GM12878 (cell line): ENCODE results near the gene RALB. TPM values are rescaled to one million over a fixed set of nuclear protein-coding genes. Genes with fewer than 3 reads are reported as not detected.
A peak's percentile ranks its signal among the peaks of the same experiment; 100 is the strongest.

Experiments used
- ATAC-seq: fragments of 200-7000 bp; cut with Tn5 transposase; 3 replicates; pipeline ENCODE4 v1.9.1; 2020; ENCODE audit warnings: mild to moderate bottlenecking, moderate library complexity
- BruUV-seq: library from RNA; stranded (reverse); fragments of 400-500 nt; replicated peaks from 2 replicates; lab custom pipeline; 2021; lab: Mats Ljungman, UMichigan
- CTCF ChIA-PET: fragments of 300-600 bp; sonication (Branson Sonifier 250); formaldehyde crosslinking; extraction: SDS; loops from one replicate; lab custom pipeline; 2021; ENCODE audit warnings: inconsistent platforms; lab: Yijun Ruan, JAX
- POLR2A ChIA-PET: fragments of 350-600 bp; formaldehyde crosslinking; extraction: SDS; loops from one replicate; lab custom pipeline; 2021; ENCODE audit warnings: inconsistent platforms; lab: Charles Lee
- RAD21 ChIA-PET: fragments of 300-600 bp; sonication (Branson Sonifier 250); formaldehyde crosslinking; loops from one replicate; lab custom pipeline; 2023; ENCODE audit warnings: antibody characterized with exemption; ENCODE audit not compliant: unreplicated experiment; lab: Charles Lee
- SMC1A ChIA-PET: fragments of 300-600 bp; sonication (Branson Sonifier 250); formaldehyde crosslinking; loops from one replicate; lab custom pipeline; 2023; ENCODE audit not compliant: unreplicated experiment, uncharacterized antibody; lab: Charles Lee
- DNase-seq: peaks from one replicate; pipeline ENCODE4 v3.0.0-alpha.2; 2011; ENCODE audit warnings: low read depth, low spot score
- FAIRE-seq: peaks from 3 replicates; lab custom pipeline; 2011; peaks lifted over from hg19 to GRCh38; lab: Jason Lieb, UNC
- H2AFZ ChIP-seq: 2 replicates; pipeline ENCODE4 v1.6.0; 2011; ENCODE audit warnings: low read depth, low read length, control low read depth; ENCODE audit not compliant: control insufficient read depth
- H3K27ac ChIP-seq: 2 replicates; pipeline ENCODE4 v1.5.1; 2011; ENCODE audit warnings: control low read depth; ENCODE audit not compliant: control insufficient read depth, insufficient read depth
- H3K27me3 ChIP-seq, 2 experiments: replicated peaks in 1 of 2; 2 replicates each; pipeline versions ENCODE4 v1.6.0 to v1.6.1; 2011; ENCODE audit warnings: low read length in 1 of 2; ENCODE audit not compliant: control insufficient read depth in 2 of 2, insufficient read depth in 2 of 2
- H3K36me3 ChIP-seq, 2 experiments: 2 replicates each; pipeline ENCODE4 v1.5.1; 2011; ENCODE audit warnings: low read length in 1 of 2; ENCODE audit not compliant: control insufficient read depth in 2 of 2, insufficient read depth in 2 of 2
- H3K4me1 ChIP-seq: 2 replicates; pipeline ENCODE4 v1.6.1; 2011; ENCODE audit warnings: mild to moderate bottlenecking, low read length, moderate library complexity, mixed read lengths; ENCODE audit not compliant: control insufficient read depth, insufficient read depth
- H3K4me2 ChIP-seq: 2 replicates; pipeline ENCODE4 v1.6.0; 2011; ENCODE audit warnings: control low read depth; ENCODE audit not compliant: control insufficient read depth, insufficient read depth
- H3K4me3 ChIP-seq: fragments of 200-600 bp; sonication (generic); 2 replicates; pipeline ENCODE4 v1.5.1; 2016
- H3K79me2 ChIP-seq: 2 replicates; pipeline ENCODE4 v1.6.0; 2011; ENCODE audit warnings: low read length; ENCODE audit not compliant: control insufficient read depth, insufficient read depth
- H3K9ac ChIP-seq: 2 replicates; pipeline ENCODE4 v1.8.0; 2011; ENCODE audit warnings: low read length, control low read depth, mixed read lengths; ENCODE audit not compliant: control insufficient read depth, insufficient read depth
- H3K9me3 ChIP-seq: replicated peaks from 3 replicates; pipeline ENCODE4 v1.5.1; 2011; ENCODE audit warnings: mild to moderate bottlenecking, low read length; ENCODE audit not compliant: control insufficient read depth, insufficient read depth
- H4K20me1 ChIP-seq: 2 replicates; pipeline ENCODE4 v1.6.0; 2011; ENCODE audit not compliant: control insufficient read depth, insufficient read depth
- ASH2L ChIP-seq: fragments of 300-600, 200-600 bp; sonication (generic); IDR thresholded peaks from 2 replicates; pipeline ENCODE4 v1.6.1; 2017; ENCODE audit warnings: low read depth, mild to moderate bottlenecking, borderline replicate concordance
- BCL3 ChIP-seq: IDR thresholded peaks from 2 replicates; pipeline ENCODE4 v1.6.1; 2011; ENCODE audit warnings: borderline replicate concordance, low read depth, mild to moderate bottlenecking, moderate library complexity, low read length; ENCODE audit not compliant: insufficient read depth, poor library complexity, severe bottlenecking
- CEBPZ ChIP-seq: fragments of 150-350 bp; IDR thresholded peaks from 2 replicates; pipeline ENCODE4 v1.6.1; 2016; ENCODE audit warnings: low read depth, low read length
- DPF2 ChIP-seq: fragments of 450-650 bp; IDR thresholded peaks from 2 replicates; pipeline ENCODE4 v1.6.1; 2017; ENCODE audit warnings: mild to moderate bottlenecking
- SMAD1 ChIP-seq: fragments of 450-650 bp; IDR thresholded peaks from 2 replicates; pipeline ENCODE4 v1.6.1; 2018; ENCODE audit warnings: mild to moderate bottlenecking, low read depth; ENCODE audit not compliant: partially characterized antibody
- SMAD5 ChIP-seq: IDR thresholded peaks from 2 replicates; pipeline ENCODE4 v1.6.1; 2016; ENCODE audit warnings: antibody characterized with exemption, low read depth
- SP1 ChIP-seq: IDR thresholded peaks from one replicate; pipeline ENCODE4 v1.6.1; 2011; ENCODE audit warnings: low read depth, low read length
- SREBF2 ChIP-seq: IDR thresholded peaks from 2 replicates; pipeline ENCODE4 v1.6.1; 2012; ENCODE audit warnings: mild to moderate bottlenecking, low read length
- STAT1 ChIP-seq: fragments of 450-650 bp; conservative IDR thresholded peaks from 2 replicates; pipeline ENCODE4 v1.6.1; 2014; ENCODE audit warnings: antibody characterized with exemption, mild to moderate bottlenecking
- TARDBP ChIP-seq: IDR thresholded peaks from 2 replicates; pipeline ENCODE4 v1.6.1; 2016; ENCODE audit warnings: borderline replicate concordance
- USF1 ChIP-seq: IDR thresholded peaks from 2 replicates; pipeline ENCODE4 v1.6.1; 2011; ENCODE audit warnings: borderline replicate concordance, low read depth, mild to moderate bottlenecking, moderate library complexity, mixed read lengths, low read length; ENCODE audit not compliant: insufficient read depth; ENCODE audit errors: extremely low read length
- ZBTB33 ChIP-seq: fragments of 450-650 bp; IDR thresholded peaks from 2 replicates; pipeline ENCODE4 v1.6.1; 2017; ENCODE audit warnings: mild to moderate bottlenecking
- ZNF622 ChIP-seq: fragments of 450-650 bp; IDR thresholded peaks from 2 replicates; pipeline ENCODE4 v1.6.1; 2017; ENCODE audit warnings: mild to moderate bottlenecking, inconsistent platforms
- WGBS: methylation state at CpG from one replicate; pipeline ENCODE4 v1.1.6; 2016; ENCODE audit warnings: low lambda C conversion rate; ENCODE audit not compliant: insufficient replicate concordance, insufficient coverage; ENCODE audit errors: missing lambda C conversion rate; 5-methylcytosine and 5-hydroxymethylcytosine counted together
- in situ Hi-C: fragments of 300-500 bp; cut with MboI; formaldehyde crosslinking; loops from 9 replicates; pipeline ENCODE4 v1.14.3; 2018; ENCODE audit warnings: mixed read lengths
- intact Hi-C: fragments of 100-400 bp; cut with micrococcal nuclease; formaldehyde crosslinking; loops from one replicate; pipeline ENCODE4 v1.14.2; 2022; ENCODE audit not compliant: unreplicated experiment
- polyA plus RNA-seq, 11 experiments: library from polyadenylated mRNA; depleted of rRNA in 4 of 11; unstranded in 6 of 11; stranded (reverse) in 5 of 11; fragments of >200 nt; fragmentation: Nextera tagmentation in 4 of 11; fragmentation: Illumina TruSeq in 1 of 11; extraction: Ambion mirVana in 4 of 11; extraction: Trizol in 1 of 11; gene quantifications; 1 replicate in 1 of 11; 2 replicates in 10 of 11; pipeline versions ENCODE4 v1.2.1 to v1.2.3, GENCODE V29; 2011 to 2016; ENCODE audit warnings: inconsistent platforms in 2 of 11, missing spikeins in 2 of 11, low read depth in 1 of 11
- total RNA-seq, 4 experiments: library from RNA; depleted of rRNA in 3 of 4; stranded (reverse); fragments of >200 nt in 3 of 4; fragmentation: Illumina TruSeq in 1 of 4; extraction: Trizol in 1 of 4; gene quantifications; 2 replicates each; pipeline versions ENCODE4 v1.2.1 to v1.2.3, GENCODE V29; 2013 to 2021

Gene RALB
- total and polyA plus RNA-seq, 10 of the 15 experiments (the other 5 are each of a cell fraction or from before 2014, with no cell fraction given): 8.3 to 54.0 (median 24.2) TPM

- TF ChIP-seq CEBPZ (no peak), SREBF2 (no peak), ASH2L (no peak)
Observed at GRCh38 chr2:120275617-120276400, 23.2 kb downstream of the RALB start (continued).

- DNase-seq (no peak), ATAC-seq (no peak), FAIRE-seq (no peak)
- H3K36me3 ChIP-seq: peaks cover 2 to 11% of the 10 kb centered on the region in 2 experiments; a peak in 2 of 4 replicates
- H3K79me2 ChIP-seq: peaks cover 11% of the 10 kb centered on the region
- H3K4me3 ChIP-seq: no peak overlapping the region
- no TSS peak for BruUV-seq
- H3K9ac ChIP-seq: no peak overlapping the region
- no peak overlapping the region for H3K27ac ChIP-seq
- CTCF ChIA-PET: no interaction called here
- no peaks in the 10 kb centered on the region; the same call in 1 of the 3 replicates for H3K9me3 ChIP-seq
- no peak overlapping the region for H3K4me2 ChIP-seq
- H2AFZ ChIP-seq: no peak overlapping the region
- peaks cover 8% of the 10 kb centered on the region; the same call in 1 of the 2 replicates for H3K4me1 ChIP-seq
- SMC1A ChIA-PET: interaction anchor here (1.5 kb wide), 1 partner anchor 10 kb away, joined by 3 read pairs; no protein-coding TSS in a partner anchor
- RAD21 ChIA-PET: no interaction called here
- intact Hi-C loops: no loop called here
- no peaks in the 10 kb centered on the region for H3K27me3 ChIP-seq
- in situ Hi-C loops: no loop called here
- no peaks in the 10 kb centered on the region for H4K20me1 ChIP-seq
- POLR2A ChIA-PET: interaction anchor here (0.6 to 1.0 kb wide), 2 partner anchors 7 to 32 kb away, joined by 4 read pairs; no protein-coding TSS in a partner anchor
- 93% methylated on average over 19 of the region's 19 CpGs for WGBS
- TF ChIP-seq BCL3 (peak; percentile 98), TARDBP (no peak), SMAD1 (no peak), SMAD5 (no peak), ZNF622 (no peak), USF1 (no peak), DPF2 (no peak), SP1 (no peak), STAT1 (no peak), ZBTB33 (no peak)
Observed at GRCh38 chr2:120277505-120278205, 25.0 kb downstream of the RALB start.
